ENCODE results near the gene CCN6. TPM values are rescaled to one million over a fixed set of nuclear protein-coding genes. Genes with fewer than 3 reads are reported as not detected.
"Not testable (repeated sequence)": the region's sequence is repeated elsewhere in the genome, so short reads cannot be mapped to it uniquely, and the experiment has no call there.

CCN6 gene
- total RNA-seq, 1 donor from 2014 or later, result not detected

DNA sequence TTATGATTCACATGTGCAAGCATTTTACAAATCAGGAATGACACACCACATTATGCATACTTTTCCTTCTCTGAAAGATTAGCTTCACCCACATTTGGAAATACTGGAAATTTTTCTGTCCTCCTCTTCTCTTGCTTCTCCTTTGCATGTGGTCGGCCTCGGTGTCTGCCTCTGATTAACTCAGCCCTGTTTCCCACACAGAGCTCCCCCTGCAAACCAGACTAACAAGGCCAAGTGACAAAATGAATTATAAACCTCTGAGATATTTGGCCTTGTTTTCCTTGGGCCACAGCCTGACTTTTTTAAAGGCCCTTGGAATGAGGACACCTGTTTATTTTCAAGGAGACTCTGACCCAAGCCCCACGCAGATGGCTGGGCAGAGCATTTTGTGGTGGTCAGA lies 9.0 kb upstream of the CCN6 start:
- TF ChIP-seq, protein P1, sequence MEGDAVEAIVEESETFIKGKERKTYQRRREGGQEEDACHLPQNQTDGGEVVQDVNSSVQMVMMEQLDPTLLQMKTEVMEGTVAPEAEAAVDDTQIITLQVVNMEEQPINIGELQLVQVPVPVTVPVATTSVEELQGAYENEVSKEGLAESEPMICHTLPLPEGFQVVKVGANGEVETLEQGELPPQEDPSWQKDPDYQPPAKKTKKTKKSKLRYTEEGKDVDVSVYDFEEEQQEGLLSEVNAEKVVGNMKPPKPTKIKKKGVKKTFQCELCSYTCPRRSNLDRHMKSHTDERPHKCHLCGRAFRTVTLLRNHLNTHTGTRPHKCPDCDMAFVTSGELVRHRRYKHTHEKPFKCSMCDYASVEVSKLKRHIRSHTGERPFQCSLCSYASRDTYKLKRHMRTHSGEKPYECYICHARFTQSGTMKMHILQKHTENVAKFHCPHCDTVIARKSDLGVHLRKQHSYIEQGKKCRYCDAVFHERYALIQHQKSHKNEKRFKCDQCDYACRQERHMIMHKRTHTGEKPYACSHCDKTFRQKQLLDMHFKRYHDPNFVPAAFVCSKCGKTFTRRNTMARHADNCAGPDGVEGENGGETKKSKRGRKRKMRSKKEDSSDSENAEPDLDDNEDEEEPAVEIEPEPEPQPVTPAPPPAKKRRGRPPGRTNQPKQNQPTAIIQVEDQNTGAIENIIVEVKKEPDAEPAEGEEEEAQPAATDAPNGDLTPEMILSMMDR (IDR thresholded peaks at IDR 0.05), result no peak
- no peaks in the 10 kb centered on the region for H3K9me3 ChIP-seq
- no peak for DNase-seq
- no peak overlapping the region for H3K4me3 ChIP-seq
- no peak for ATAC-seq
- no peaks in the 10 kb centered on the region for H3K36me3 ChIP-seq
- no peak overlapping the region for H3K27ac ChIP-seq
- intact Hi-C loops (cut with DNase I), result no loop called here
- no peaks in the 10 kb centered on the region for H3K27me3 ChIP-seq
- H3K4me1 ChIP-seq, result peaks cover 3% of the 10 kb centered on the region

DNA sequence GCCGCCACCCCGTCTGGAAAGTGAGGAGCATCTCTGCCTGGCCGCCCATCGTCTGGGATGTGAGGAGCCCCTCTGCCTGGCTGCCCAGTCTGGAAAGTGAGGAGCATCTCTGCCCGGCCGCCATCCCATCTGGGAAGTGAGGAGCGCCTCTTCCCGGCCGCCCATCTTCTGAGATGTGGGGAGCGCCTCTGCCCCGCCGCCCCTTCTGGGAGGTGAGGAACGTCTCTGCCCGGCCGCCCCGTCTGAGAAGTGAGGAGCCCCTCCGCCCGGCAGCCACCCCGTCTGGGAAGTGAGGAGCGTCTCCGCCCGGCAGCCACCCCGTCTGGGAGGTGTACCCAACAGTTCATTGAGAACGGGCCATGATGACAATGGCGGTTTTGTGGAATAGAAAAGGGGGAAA lies 6.4 kb upstream of the CCN6 start:
- H3K4me1 ChIP-seq; H3K4me3 ChIP-seq; H3K27me3 ChIP-seq; H3K27ac ChIP-seq; ATAC-seq; intact Hi-C loops (cut with DNase I); DNase-seq; H3K9me3 ChIP-seq; H3K36me3 ChIP-seq: not testable (repeated sequence)

DNA sequence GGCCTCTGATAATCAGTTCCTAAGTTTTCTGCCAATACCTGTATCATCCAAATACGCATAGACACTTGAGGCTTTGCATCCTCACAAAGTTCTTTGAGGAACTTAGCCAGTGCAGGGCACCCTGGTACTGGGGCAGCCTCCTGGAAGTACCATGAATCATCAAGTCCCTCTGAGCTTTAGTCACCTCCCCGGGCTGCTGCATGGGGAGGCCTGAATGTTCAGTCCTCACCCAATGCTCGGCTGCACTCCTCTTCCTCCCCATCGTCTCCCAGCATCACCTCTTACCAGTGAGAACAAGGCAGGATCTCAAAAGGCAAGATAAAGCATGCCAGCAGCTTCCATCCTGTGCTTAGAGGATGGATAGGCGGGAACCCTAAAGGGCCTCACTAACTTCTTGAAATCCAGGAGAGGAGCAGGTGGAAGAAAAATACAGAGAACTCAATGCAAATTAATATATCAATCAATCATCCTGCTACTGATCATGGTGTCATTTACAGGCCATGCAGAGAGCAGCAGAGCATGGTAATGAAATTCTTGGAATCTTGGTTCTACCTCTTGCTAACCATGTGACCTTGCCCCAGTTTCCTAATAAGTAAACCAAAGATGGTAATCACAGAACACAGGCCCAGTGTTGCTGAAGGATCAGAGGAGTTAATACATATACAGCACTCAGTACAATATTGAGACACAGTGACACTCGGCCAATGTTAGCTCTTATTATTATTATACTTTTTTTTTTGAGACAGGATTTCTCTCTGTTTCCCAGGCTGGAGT lies 4.7 kb upstream of the CCN6 start:
- TF ChIP-seq, protein P1 (IDR thresholded peaks at IDR 0.05), result no peak
- DNase-seq, result no peak
- intact Hi-C loops (cut with DNase I), result no loop called here

DNA sequence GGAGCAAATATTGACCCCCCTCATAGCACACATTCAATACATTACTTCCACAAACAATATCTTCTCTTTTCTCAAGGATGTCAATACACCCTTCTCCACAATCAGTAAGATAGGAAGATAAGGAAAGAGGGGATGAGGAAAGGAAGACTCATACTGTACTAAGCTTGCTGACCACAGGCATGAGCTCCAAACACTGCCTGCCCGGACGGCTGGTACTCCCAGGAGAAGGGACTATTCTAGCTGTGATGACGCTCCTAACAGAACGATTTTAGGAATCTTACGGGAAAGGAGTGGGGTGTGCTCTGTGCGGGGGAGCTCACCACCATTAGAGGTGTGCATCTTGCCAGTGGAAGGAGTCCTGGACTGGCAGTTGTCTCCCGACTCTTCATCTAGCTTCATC lies 3.9 kb upstream of the CCN6 start:
- intact Hi-C loops (cut with DNase I), result no loop called here
- Histone ChIP-seq H3K27ac (no peak overlapping the region), H3K27me3 (no peaks in the 10 kb centered on the region), H3K9me3 (no peaks in the 10 kb centered on the region), H3K4me1 (no peaks in the 10 kb centered on the region), H3K4me3 (no peak overlapping the region), H3K36me3 (no peaks in the 10 kb centered on the region)
- DNase-seq (no peak), ATAC-seq (no peak)
- TF ChIP-seq, protein P1 (IDR thresholded peaks at IDR 0.05), result no peak

More for the DNA sequence above, 4.7 kb upstream of the CCN6 start:
- Histone ChIP-seq H3K27me3 (no peaks in the 10 kb centered on the region), H3K4me1 (no peaks in the 10 kb centered on the region), H3K27ac (no peak overlapping the region), H3K36me3 (no peaks in the 10 kb centered on the region), H3K9me3 (no peaks in the 10 kb centered on the region), H3K4me3 (no peak overlapping the region)
- no peak for ATAC-seq

DNA sequence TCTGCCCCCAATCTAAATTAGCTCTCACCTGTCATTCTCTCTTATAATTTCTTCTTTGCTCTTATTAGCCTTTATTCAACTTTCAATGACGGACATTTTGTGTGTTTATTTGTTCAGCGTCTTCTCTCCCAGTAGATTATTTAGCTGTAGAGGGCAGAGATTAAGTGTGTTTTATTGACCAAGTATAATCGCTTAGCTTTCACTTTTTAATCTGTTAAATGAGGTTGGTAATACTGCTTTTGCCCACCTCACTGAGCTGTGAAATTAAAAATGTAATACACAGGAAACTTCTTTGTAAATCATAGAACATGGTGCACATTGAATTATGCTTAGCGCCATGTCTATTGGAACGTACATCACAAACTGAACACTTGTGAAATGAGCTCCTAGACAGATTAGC lies 3.5 kb upstream of the CCN6 start:
- Histone ChIP-seq H3K27ac (no peak overlapping the region), H3K4me3 (no peak overlapping the region), H3K9me3 (no peaks in the 10 kb centered on the region), H3K36me3 (no peaks in the 10 kb centered on the region), H3K27me3 (no peaks in the 10 kb centered on the region), H3K4me1 (no peaks in the 10 kb centered on the region)
- TF ChIP-seq, protein P1 (IDR thresholded peaks at IDR 0.05), result no peak
- ATAC-seq, result no peak
- DNase-seq, result no peak
- intact Hi-C loops (cut with DNase I), result no loop called here

DNA sequence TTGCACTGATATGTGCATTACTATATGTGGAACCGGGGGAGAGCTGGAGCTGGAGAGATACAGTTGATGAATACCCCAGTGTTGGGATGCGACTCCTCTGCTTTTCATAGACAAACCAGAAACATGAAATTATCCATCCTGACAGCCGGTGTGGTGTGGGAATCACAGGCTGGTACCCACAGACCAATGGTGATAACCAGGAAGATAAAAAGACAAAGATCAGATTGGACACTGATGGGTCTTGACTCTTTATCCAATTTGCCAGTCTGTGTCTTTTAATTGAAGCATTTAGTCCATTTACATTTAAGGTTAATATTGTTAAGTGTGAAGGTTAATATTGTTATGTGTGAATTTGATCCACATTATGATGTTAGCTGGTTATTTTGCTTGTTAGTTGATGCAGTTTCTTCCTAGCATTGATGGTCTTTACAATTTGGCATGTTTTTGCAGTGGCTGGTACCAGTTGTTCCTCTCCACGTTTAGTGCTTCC lies 2.6 kb upstream of the CCN6 start:
- ATAC-seq; H3K4me1 ChIP-seq; DNase-seq; H3K27me3 ChIP-seq; H3K9me3 ChIP-seq; intact Hi-C loops (cut with DNase I); H3K27ac ChIP-seq; H3K4me3 ChIP-seq; H3K36me3 ChIP-seq: not testable (repeated sequence)
